DMS53 (cell line): ENCODE data around the gene FAM241B.

Experiments
- DNase-seq: peaks from one replicate; lab custom pipeline; 2025; lab: John Stamatoyannopoulos, UW

FAM241B gene

DNA sequence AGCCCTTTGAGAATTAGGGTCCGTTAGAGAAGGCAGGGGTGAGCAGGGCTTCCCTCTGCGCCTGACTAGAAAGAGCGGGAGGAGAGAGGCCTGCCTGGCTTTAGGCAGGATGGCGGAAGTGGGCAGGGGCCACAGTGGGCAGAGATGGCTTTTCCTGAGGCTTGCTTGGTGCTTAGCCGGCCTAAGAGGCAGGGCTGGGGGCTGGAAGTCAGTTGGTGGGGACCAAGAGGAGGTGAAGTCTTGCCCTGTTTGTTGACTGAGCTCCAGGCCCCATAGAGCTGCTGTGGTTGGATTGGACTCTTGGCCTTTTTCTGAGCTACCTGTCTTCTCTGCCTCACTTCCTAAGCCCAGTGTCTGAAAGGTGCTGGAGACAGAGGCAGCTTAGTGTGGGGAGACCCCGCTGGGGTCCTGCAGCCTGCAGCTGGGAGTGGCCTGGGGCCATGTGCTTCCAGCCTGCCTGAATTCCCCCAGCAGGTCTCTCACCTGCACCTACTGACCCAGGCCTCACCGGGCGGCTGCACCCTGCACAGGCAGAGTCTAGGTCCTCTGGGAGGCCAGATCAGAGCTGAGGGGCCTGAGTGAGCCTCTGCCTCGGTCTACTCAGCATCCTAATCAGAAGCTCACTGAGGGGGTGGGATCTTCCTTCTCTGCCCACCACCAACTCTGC, 4.8 kb downstream of the FAM241B start:
- DNase-seq = no peak

DNA sequence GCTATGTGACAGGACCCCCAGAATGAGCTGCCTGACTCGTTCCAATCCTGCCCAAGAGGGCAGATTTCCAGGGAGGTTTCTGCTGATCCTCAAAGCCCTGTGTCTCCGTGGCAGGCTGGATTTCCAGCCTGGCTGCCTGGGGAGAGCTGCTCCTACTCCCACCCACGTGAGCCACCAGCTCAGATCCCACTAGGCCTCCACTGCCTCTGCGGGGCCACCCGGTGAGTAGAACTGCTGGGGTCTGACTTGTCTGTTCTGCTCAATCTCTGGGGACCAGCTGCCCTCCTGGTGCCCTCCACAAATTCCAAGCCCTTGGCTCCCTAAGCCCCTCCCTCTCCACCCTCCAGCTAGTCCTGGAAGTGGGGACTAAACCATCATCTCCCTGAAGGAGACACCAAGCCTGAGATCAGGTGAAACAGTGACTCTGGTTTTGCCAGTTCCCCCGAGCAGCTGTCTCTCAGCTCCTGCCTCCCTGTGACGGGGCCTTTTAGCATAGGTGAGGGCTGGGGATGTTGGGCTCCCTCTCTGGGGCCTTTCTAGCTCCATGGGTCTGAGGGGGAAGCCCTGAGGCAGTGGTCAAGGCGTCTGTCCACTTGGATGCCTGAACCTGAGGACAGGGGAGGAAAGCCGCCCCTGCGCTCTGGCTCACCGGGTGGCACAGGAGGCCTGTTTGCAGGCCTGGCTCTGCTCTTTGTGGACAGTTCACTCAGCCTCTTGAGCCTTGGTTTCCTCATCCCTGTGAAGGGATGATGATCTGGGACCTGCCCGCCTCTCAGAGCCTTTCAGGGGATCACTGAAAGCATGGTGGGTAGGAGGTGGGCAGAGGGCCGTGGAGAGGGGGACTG, 5.6 kb downstream of the FAM241B start:
- no peak for DNase-seq

DNA sequence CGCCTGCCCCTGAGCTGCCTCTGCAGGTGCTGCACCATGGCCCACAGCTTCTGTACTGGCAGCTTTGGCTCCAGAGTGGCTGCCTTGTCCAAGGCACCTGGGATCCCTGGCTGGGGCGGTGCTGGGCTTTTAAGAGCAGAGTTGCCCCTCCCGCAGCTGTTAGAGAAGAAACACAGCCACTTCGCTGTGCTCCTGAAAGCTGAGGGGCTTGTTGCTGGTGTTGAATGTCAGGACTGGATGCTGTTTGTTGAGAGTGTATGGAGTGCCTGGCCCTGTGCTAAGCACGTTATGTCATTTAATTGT, 6.2 kb downstream of the FAM241B start:
- no peak for DNase-seq

DNA sequence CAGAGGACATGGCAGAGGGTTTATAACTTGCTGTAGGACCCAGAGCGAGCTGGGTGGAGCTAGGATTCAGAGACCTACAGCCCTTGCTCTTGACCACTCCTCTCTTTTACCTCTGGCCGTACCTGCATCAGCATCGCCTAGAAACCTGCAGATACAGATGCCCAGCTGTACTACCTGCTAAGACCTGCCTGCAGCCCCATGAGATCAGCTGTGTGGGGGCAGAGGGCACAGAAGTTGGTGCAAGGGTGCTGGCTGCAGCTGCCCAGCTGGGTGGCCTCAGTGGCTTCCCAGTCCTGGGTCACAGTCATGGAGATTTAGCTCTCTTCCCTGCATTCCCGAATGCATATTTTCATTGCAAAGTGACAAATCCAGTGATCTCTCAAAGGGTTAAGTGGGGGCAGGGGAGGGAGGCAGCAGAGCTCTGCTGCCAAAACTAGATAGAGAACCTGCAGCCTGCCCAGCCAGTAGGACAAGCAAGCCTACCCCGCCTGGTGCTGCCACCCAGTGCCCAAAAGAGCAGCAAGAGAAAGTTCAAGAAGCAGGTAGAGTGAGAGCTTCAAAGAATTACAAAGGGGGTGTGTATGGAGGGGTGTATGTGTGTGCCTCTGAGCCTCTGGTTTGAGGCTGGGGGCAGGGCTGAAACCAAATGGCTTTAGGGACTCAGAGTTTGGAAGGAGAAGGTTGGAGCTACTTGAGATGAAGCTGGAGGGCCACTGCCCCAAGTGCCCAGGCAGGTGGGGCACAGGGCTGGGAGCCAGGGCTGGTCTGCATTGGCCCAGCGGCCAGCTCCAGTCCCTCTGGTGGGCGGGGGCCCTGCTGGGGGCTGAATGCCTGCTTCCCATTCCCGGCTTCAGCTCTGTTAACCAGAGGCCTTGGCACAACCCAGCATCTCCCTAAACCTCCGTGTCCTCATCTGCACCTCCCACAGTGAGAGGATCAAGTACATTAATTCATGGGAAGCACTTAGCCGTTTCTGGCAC, 6.9 kb downstream of the FAM241B start:
- DNase-seq = peak; percentile 64

DNA sequence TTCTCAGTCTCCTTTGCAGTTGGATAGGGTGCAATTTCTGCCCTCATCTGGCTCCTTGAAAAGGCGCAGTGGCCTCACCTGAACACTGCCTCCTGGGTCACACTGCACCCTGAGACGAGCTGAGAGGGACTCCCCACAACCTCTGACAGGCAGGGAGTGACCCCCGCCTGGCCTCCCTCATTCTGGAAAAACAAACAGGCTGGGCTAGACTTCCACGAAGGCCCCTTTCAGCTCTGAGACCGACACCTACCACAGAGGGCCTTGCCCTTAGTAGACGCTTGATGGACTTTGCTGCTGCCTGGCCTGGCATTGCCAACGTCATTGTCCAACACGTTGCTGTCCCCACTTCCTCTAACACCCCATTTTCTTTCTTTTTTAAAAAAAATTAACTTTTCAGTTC, 8.6 kb downstream of the FAM241B start:
- no peak for DNase-seq

DNA sequence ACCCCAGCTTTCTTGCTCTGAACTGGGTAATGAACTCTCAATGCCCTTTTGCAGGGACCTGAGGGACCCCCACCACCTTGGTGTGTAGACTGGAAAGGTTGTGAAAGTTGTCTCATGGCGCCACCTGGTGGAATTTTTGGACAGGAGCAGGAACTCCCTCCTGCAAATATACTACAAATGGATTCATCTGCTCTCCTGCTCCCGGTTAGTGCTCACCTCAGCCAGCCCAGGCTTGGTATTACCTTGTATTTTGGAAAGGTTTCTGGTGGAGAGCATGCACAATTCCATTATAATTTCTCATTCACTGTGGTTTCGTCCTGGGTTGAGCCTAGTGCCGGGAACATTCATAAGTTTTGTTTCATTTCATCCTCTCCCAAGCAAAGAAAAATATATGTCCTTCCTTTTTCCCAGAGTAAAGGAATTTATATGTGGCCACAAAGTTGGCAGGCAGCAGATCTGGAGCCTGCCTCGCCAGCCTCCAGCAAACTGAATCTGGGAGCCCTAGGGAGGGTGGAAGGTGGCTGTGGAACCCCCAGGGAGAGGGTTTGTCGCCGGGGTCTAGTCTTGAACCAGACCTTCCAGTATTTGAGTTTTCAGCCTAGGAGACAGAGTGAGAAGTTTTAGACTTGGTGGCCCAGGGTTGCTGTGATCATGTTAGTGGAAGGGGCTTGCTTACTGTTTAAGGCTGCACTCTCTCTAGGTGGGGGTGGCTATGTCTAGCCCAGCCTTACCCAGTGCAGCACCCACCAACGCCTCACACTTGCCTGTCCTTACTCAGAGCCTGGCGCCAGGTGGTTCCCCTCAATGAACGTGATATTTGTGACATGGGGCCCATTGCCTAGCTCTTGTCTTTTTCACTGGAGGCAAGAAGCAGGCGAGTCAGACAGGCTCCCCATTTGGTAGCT, 9.5 kb downstream of the FAM241B start:
- DNase-seq = peak; percentile 80

DNA sequence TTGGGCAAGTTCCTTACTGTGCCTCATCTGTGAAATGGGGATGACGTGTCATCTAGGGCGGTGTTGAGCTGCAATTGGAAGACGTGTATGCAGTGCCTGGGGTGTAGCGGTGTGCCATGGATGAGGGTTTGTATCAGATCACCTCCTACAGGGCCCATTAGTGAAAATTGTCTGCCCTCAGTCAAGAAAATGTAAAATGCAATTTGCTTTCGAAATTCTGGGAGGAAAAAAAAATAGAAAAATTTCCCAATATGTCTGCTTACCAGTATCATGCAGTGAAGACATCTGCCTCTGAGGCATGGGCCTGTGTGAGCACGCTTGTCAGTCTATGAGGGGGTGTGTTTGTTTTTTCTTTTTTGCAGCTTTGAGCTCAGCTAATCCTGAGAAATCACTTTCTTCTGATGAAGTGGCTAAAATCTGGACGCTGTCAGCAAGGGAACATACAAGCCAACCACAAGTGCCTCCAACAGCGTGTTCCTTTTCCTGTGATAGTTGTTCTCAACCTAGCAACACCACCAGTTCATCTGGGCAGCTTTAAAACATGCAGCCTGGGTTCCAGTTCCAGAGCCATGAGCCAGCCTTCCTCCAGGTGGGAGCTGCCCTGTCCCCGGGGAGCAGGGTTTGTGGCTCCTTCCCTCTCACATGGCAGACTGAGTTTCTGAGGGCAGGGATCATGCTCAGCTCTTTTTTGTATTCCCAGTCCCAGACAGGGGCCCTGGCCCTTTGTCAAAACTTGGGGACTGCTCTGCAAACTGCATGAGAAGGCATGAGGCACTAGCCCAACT, 10.3 kb downstream of the FAM241B start:
- DNase-seq = no peak

DNA sequence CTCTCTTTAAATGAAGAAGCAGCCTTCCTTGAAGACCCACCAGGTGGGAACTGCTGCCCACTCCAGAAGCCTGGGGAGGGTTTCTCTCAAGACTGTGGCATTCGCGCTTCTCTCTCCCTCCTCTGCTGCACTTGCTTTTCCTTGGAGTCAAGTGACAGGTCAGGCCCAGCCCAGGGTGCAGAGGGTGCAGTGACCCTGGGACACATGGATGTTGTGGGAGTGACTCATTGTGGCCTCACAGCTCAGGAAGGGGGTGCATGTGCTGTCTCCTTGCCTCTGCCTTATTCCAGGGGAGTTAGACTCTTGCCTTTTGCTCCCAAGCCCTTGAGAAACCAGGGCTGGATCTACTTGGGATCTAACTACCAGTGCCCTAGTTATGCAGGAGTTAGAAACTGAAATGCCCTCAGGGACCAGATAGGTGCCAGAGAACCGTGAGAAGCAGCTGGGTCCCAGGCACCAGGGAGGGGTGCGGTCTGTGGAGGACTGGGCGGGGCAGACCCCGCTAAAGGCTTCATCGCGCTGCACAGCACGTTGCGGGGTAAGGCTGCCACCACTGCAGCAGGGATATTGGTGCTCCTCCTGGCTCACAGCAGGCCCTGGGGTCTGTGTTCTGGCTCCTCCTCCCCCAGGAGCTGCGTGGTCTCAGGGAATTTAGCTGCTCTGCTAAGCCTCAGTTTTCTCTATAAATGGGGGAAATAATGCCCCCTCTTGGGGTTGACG, 11.4 kb downstream of the FAM241B start:
- no peak for DNase-seq

DNA sequence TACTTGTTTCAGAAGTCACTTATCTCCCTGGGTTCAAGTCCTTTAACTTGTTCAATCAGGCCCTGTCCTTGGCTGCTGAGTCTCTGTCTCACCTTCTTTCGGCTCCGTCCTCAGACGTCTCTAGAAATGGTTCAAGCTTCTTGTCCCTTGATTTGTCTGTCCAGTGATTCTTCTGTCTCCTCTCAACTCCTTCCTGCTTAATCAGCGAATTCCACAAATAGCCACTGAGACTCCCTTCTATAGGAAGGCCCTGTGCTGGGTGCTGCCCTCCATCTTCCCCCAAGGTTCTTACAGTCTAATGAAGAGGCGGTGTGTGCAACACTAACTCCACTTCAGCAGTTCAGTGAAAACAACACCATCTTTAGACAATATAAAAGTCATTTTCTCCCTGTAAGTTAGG, 12.7 kb downstream of the FAM241B start:
- DNase-seq = no peak

DNA sequence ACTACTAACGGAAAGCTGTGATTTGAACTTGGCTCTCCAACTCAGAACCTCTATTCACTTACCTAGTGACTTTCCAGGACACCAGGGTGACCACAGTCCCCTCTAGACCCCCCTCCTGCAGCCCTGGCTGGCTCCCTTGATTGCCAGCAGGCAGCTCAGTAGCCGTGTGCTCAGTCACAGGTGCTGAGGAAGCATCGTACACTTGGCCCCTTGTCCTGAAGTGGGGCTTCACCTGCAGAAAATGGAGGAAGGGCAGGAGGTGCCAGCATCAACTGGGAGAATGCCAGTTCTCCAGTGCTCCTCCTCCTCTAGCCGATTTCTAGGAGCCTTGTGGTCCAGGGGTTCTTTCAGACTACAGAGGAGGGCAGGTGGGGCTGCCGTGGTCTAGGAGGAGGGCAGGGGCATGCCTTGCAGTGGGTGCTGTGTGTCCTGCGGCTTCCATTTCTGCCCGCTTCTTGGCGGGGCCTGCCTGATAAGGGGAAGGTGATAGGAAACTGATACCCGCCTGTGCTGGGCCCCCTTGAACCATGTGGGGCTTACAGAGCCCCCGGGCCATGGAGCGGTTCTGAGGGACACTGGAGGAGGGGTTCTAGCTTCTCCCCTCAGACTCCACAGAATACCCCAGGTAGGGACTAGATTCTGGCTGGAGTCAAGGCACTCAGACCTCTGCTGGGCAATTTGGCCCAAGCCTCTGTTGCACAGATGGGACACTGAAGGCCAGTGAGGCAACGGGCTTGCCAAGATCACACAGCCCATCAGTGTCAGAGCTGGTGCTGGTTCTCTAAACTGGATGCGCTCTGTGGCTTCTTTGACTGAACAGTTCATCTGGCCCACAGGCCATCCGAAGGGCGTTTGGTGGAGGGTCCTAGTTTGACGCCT, 14.0 kb downstream of the FAM241B start:
- no peak for DNase-seq

DNA sequence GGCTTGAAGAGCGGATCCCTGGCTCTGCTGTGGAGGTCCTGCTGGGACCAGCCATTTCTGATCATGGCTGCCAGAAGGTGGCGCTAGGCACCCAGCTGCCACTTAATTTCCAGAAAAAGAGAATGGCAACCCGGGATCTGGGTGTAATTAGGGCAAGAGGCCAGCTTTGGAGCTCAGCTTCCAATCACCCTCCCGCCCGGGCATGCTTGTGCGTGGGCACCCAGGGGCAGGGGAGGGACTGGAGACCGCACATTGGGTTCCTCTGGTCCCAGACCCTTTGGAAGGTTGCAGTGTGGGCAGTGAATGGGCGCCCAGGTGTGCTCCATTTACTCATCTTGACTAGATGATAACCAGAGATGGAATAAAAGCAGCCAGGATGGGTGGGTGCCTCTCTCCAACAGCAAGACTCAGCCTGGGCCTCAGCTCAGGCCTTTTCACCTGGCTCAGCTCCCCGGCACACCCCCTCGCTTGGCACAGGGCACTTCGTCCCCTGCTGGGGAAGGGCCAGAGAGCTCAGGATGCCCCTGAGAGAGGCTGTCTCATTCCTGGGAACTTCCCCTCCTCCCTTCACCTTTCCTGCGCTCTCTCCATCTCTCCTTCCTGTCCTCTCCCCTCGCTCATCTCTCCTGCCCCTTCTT, 14.7 kb downstream of the FAM241B start:
- peak; percentile 75 for DNase-seq

DNA sequence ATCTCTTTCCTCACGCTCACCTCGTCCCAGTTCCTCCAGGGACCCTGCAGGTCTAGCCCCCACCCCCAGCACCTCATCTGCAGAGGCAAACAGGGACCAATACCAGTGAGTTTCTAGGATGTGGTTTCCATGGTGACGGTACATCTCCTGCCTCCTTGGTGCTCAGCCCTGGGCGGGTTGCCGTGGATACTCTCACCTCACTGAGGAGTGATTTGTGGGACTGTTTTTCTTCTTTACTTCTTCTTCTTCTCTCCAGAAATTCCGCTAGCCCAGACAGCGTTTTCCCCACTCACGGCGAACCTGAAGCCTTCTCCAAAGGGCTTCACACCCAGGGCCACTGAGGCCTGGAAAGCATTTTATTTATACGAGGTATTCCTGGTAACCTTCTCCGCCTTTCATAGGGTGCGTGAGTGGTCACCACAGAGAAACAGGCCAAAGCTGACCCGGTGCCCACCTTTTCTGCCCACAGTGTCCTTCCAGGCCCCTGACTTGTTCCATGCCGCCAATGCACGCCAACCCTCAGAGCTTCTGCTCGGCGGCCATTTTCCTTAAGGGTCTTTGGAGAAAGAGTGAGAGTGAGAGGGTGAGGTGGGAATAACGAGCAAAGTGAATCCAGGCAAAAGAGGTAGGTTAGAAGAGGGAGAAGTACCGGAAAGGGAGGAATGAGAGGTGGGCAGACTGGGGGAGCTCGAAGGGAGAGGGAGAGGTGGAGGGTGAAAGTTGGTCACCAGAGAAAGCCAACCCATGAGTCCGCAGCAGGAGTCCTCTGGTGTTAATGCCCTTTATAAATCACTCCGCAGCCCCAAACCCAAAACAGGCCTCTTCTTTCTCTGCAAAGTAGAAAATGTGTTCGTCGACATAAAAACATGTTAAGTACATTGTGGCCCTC, 15.5 kb downstream of the FAM241B start:
- DNase-seq = no peak

DNA sequence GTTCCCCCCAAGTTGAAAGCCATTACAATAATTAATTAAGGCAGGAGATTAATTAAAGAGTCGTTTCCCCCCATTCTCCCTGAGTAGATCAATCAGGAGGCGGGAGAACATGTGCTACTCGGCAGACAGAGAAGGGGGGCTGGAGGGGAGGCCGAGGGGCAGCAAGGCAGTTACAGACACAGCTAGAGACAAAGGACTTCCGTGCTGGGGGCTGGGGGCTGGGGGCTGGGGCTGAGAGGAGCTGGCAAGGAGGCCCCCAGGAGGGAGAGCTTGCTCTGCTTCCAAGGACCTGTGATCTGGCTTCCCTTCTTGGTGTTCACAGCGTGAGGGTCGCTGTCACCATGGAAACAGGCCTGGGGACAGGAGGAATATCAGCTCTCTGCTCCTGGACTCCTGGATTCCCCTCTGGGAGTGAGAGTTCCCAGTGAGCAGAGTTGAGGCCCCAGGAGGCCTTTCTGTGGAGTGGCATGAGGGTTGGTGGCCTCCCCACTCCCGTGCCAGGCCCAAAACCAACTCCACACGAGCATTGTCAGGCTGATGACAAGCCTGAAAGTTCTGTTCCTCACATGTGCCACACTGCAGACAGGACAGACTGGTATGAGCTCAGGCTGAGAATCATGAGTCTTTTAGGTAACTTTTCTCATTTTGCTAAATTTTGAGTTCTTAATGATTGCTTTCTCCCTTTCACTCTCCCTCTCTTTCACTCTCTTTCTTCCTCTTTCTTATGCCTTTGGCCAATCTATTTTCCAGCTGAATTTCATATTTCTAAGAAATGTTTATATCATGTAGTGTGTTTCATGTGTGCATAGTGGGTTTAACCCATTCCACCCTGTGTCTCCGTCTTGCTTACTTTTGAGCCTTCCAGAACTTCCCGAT, 16.4 kb downstream of the FAM241B start:
- peak; percentile 13 for DNase-seq

DNA sequence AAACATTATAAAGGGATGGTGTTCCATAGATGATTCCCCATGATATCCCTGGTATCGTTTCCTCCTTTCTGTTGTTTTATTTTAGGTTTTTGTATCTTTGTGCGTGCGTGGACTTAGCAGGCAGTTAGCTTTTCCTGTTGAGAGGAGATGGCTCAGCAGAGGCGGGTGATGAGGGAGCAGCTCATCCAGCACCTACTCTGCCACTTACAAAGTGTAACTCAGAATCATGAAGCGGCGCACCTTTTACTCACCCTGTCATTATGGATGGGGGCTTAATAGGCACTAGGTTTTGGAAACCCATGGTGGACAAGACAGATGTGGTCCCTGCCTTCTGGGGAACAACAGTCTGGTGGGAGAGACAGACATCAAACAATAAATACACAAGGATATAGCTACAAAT, 17.1 kb downstream of the FAM241B start:
- no peak for DNase-seq

DNA sequence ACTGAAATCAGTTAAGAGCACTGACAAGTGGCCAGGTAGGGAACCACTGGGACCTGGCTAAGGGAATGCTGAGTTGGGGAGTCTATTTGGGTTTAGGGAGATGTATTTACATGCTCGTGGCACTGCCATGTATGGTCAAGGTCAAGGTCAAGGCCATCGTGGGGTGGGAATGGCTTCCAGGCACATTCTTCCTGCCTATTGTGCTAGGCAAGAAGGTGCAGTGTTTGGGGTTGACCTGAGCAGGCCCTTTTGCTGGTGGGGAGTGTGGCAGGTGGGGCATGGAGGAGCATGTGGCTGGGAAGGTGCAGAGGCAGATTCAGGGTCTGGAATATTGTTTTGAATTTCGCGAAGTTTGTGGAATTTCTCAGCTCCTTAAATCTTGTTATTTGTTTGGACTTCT, 17.8 kb downstream of the FAM241B start:
- DNase-seq = no peak

DNA sequence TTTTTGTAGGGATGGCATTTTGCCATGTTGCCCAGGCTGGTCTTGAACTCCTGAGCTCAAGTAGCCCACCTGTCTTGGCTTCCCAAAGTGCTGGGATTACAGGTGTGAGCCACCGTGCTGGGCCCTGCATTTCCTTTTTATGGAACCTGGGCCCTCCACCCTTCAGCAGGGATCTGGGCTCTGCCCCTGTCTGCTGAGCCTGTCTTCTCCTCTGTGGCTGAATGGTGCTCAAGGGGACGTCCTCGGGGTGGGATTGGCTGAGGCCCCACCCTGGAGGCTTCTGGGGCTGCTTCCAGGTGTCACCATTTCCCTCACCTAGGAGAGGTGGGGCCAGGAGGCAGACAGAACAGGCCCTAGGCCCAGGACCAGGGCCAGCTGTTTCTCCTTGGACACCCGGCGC, 18.4 kb downstream of the FAM241B start:
- DNase-seq = no peak
